ENCODE results near the gene NIN. TPM values are rescaled to one million over a fixed set of nuclear protein-coding genes. Genes with fewer than 3 reads are reported as not detected.
"Not testable (repeated sequence)": the region's sequence is repeated elsewhere in the genome, so short reads cannot be mapped to it uniquely, and the experiment has no call there.

The NIN gene
- total RNA-seq, 2 experiments from 2014 or later, result 94.5 to 95.2 TPM

DNA sequence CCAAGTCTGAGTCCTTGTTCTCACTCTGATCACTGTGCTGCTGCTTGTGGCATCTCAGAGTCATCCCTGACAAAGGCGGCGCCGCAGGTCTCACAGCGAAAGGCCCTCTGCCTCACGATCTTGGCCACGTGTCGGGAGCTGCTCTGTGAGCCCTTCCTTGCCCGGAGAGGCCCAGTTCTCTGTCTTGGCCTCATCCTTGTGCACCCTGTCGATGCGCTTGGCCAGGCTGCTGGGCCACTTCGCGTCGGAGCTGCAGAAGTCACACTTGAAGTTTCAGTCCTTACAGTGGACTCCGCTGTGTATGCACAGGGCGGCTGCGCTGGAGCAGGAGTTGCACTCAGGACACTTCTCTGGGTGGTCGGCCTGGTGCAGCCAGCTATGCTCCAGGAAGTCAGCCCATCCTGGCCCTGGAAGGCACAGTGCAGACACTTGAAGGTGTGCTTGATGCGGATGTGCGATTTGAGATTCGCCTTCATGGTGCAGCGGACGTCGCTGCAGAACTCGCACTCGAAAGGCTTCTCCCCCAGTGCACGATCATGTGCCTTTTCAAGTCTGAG is 126.4 kb downstream of the NIN start:
- H3K4me3 Mint-ChIP-seq, result no peak overlapping the region
- no peak overlapping the region for H3K27ac Mint-ChIP-seq
- H3K4me1 Mint-ChIP-seq, result no peaks in the 10 kb centered on the region
- H3K9me3 Mint-ChIP-seq, result peaks cover 4% of the 10 kb centered on the region
- peaks cover 8% of the 10 kb centered on the region for H3K27me3 Mint-ChIP-seq
- ChIA-PET POLR2A (no interaction called here), CTCF (interaction anchor here (1.1 to 2.5 kb wide), 3 partner anchors 10 to 393 kb away, joined by 3 to 5 read pairs (median 3); partner anchors contain the start of genes DMAC2L and L2HGDH)
- H3K36me3 Mint-ChIP-seq (ENCODE audit: low read depth), result no peaks in the 10 kb centered on the region
- no peak for DNase-seq

- ChIA-PET CTCF (interaction anchor here (1.6 kb wide), 1 partner anchor 14 kb away, joined by 4 read pairs; no protein-coding TSS in a partner anchor), POLR2A (no interaction called here)
- Mint-ChIP-seq H3K9me3 (peaks cover 13% of the 10 kb centered on the region), H3K27ac (no peak overlapping the region), H3K4me3 (no peak overlapping the region), H3K27me3 (peaks cover 21% of the 10 kb centered on the region), H3K36me3 (ENCODE audit: low read depth) (no peaks in the 10 kb centered on the region), H3K4me1 (no peaks in the 10 kb centered on the region)
- no peak for DNase-seq
Observed at GRCh38 chr14:50697659-50698290, 133.2 kb downstream of the NIN start.

GRCh38 chr14:50694260-50694659 is 136.7 kb downstream of the NIN start:
- peaks cover 20% of the 10 kb centered on the region for H3K27me3 Mint-ChIP-seq
- H3K27ac Mint-ChIP-seq; H3K36me3 Mint-ChIP-seq (ENCODE audit: low read depth); CTCF ChIA-PET; DNase-seq; POLR2A ChIA-PET; H3K4me1 Mint-ChIP-seq; H3K4me3 Mint-ChIP-seq: not testable (repeated sequence)
- H3K9me3 Mint-ChIP-seq, result peaks cover 11% of the 10 kb centered on the region

DNA sequence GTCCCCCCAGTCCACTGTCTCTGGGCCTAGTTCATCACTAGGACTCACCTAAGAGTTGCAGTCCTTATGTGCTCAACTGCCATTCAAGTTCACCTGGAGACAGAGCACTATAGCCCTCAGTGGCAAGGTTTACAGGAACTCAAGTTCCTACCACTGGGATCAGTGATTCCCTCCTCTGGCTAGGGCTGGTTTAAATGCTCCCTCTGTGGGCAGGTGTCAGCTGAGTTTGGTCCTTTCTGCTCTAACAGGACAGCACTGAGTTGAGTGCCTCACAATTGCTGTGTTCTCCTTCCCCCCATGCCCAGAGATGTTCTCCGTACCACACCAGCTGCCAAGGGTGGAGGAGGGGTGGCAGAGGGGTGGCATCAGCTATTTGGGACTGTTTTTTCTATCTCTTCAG is 142.1 kb downstream of the NIN start:
- no peaks in the 10 kb centered on the region for H3K36me3 Mint-ChIP-seq (ENCODE audit: low read depth)
- POLR2A ChIA-PET, result interaction anchor here (0.5 kb wide), 1 partner anchor 171 kb away, joined by 7 read pairs; no protein-coding TSS in a partner anchor
- peaks cover 9% of the 10 kb centered on the region for H3K9me3 Mint-ChIP-seq
- no peaks in the 10 kb centered on the region for H3K4me1 Mint-ChIP-seq
- H3K27ac Mint-ChIP-seq, result no peak overlapping the region
- CTCF ChIA-PET, result interaction anchor here (0.9 kb wide), 1 partner anchor 47 kb away, joined by 3 read pairs; no protein-coding TSS in a partner anchor
- no peak overlapping the region for H3K4me3 Mint-ChIP-seq
- DNase-seq, result no peak
- H3K27me3 Mint-ChIP-seq, result peaks cover 9% of the 10 kb centered on the region

DNA sequence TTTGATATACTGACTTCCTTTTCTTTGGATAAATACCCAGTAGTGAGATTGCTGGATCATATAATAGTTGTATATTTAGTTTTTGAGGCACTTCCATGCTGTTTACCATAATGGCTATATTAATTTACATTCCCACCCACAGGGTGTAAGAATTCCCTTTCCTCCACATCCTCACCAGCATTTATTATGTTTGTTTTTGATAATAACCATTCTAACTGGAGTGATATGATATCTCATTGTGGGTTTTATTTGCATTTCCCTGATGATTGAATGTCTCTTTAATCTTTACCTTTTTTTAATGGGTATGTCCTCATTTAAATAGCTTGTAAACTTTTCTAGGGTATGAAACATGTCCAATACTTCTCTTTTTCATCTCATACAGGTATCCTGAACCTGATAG is 151.3 kb downstream of the NIN start:
- no peaks in the 10 kb centered on the region for H3K9me3 Mint-ChIP-seq

DNA sequence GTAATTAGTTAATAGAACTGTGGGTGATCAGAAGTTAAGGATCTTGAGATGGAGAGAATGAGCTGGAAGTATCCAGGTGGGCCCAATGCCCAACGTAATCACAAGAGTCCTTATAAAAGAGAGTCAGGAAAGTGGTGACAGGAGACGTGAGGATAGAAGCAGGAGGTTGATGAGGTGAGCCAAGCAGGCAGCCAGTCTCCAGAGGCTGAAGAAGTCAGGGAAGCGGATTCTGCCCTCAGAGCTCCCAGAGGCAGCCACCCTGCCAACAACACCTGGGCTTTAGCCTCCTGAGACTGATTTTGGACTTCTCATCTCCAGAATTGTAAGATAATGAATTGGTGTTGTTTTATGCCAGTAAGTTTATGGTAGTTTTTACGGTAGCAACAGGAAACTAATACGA is 152.8 kb downstream of the NIN start:
- no peak overlapping the region for H3K27ac Mint-ChIP-seq
- no peak for DNase-seq
- H3K4me1 Mint-ChIP-seq, result peaks cover 10% of the 10 kb centered on the region
- no peaks in the 10 kb centered on the region for H3K36me3 Mint-ChIP-seq (ENCODE audit: low read depth)
- CTCF ChIA-PET, result no interaction called here
- H3K27me3 Mint-ChIP-seq, result peaks cover 8% of the 10 kb centered on the region
- no peaks in the 10 kb centered on the region for H3K9me3 Mint-ChIP-seq
- POLR2A ChIA-PET, result no interaction called here
- no peak overlapping the region for H3K4me3 Mint-ChIP-seq

More for the DNA sequence above, 151.3 kb downstream of the NIN start:
- ChIA-PET POLR2A (no interaction called here), CTCF (no interaction called here)
- H3K27ac Mint-ChIP-seq, result no peak overlapping the region
- no peak overlapping the region for H3K4me3 Mint-ChIP-seq
- H3K27me3 Mint-ChIP-seq, result peaks cover 8% of the 10 kb centered on the region
- H3K36me3 Mint-ChIP-seq (ENCODE audit: low read depth), result no peaks in the 10 kb centered on the region
- no peak for DNase-seq
- peaks cover 10% of the 10 kb centered on the region for H3K4me1 Mint-ChIP-seq

DNA sequence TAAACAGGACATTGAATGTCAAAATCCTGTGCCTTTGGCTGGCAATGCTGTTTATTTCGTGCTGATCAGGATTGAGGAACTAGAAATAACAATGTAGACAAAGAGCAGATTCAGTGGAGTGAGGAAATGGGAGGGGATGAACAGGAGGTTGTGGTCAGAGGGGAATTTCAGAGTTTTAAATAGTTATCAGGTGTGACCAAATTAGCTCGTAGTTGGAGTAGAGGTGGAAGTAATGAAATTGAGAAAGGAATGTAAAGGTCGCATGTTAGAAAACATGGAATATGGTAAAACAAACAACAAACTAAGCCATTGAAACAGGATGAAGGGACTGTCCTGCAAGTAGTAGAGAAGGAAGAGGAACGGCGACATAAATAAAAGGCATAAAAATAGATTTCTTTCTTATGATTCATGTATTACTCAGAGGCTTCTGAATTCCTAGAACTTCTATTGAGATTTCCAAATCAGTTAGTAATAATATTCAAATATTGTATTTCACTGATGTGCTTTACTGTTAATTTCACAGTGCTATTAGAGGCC is 153.4 kb downstream of the NIN start:
- no peaks in the 10 kb centered on the region for H3K9me3 Mint-ChIP-seq
- ChIA-PET POLR2A (no interaction called here), CTCF (no interaction called here)
- DNase-seq, result no peak
- H3K4me1 Mint-ChIP-seq, result peaks cover 10% of the 10 kb centered on the region
- no peak overlapping the region for H3K27ac Mint-ChIP-seq
- no peak overlapping the region for H3K4me3 Mint-ChIP-seq
- peaks cover 8% of the 10 kb centered on the region for H3K27me3 Mint-ChIP-seq
- H3K36me3 Mint-ChIP-seq (ENCODE audit: low read depth), result no peaks in the 10 kb centered on the region

DNA sequence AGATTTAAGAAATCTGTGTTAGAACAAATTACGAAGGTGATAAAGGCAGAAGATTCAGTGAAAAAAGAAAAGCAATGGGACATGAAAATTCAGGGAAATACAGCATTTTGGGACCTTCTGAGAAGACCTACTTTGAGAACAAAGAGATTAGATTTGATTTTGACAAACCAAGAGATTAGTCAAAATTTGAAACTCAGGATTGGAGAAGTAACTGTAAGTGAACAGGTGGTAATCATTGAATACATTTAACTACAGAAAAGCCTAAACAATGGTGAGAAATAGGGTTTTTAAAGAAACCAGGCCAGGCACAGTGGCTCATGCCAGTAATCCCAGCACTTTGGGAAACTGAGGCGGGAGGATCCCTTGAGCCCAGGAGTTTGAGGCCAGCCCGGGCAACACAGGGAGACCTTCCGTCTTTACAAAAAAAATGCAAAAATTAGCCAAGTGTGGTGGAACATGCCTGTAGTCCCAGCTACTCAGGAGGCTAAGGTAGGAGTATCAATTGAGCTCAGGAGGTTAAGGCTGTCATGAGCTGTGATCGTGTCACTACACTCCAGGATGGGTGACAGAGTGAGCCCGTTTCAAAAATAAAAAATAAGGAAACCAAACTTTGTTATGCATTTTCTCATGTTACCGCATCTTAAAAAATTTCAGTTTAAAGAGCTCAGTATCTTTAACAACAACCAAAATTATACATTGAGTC is 154.0 kb downstream of the NIN start:
- Mint-ChIP-seq H3K4me3 (no peak overlapping the region), H3K9me3 (no peaks in the 10 kb centered on the region), H3K4me1 (peaks cover 10% of the 10 kb centered on the region), H3K36me3 (ENCODE audit: low read depth) (no peaks in the 10 kb centered on the region), H3K27me3 (peaks cover 8% of the 10 kb centered on the region), H3K27ac (no peak overlapping the region)
- no peak for DNase-seq
- ChIA-PET CTCF (no interaction called here), POLR2A (no interaction called here)

GRCh38 chr14:50675597-50675996 is 155.4 kb downstream of the NIN start:
- H3K27ac Mint-ChIP-seq, result no peak overlapping the region
- H3K36me3 Mint-ChIP-seq (ENCODE audit: low read depth), result no peaks in the 10 kb centered on the region
- CTCF ChIA-PET, result no interaction called here
- POLR2A ChIA-PET, result no interaction called here
- no peak overlapping the region for H3K4me3 Mint-ChIP-seq
- no peaks in the 10 kb centered on the region for H3K9me3 Mint-ChIP-seq
- DNase-seq, result no peak
- peaks cover 10% of the 10 kb centered on the region for H3K4me1 Mint-ChIP-seq
- H3K27me3 Mint-ChIP-seq, result peaks cover 6% of the 10 kb centered on the region

- H3K4me3 Mint-ChIP-seq, result no peak overlapping the region
- H3K27ac Mint-ChIP-seq, result no peak overlapping the region
- POLR2A ChIA-PET, result no interaction called here
- H3K4me1 Mint-ChIP-seq, result peaks cover 14% of the 10 kb centered on the region
- no peaks in the 10 kb centered on the region for H3K36me3 Mint-ChIP-seq (ENCODE audit: low read depth)
- CTCF ChIA-PET, result interaction anchor here (0.7 kb wide), 1 partner anchor 21 kb away, joined by 4 read pairs; no protein-coding TSS in a partner anchor
- H3K9me3 Mint-ChIP-seq, result no peaks in the 10 kb centered on the region
- DNase-seq, result no peak
- H3K27me3 Mint-ChIP-seq, result peaks cover 2% of the 10 kb centered on the region
Observed at GRCh38 chr14:50670866-50671256, 160.1 kb downstream of the NIN start.

DNA sequence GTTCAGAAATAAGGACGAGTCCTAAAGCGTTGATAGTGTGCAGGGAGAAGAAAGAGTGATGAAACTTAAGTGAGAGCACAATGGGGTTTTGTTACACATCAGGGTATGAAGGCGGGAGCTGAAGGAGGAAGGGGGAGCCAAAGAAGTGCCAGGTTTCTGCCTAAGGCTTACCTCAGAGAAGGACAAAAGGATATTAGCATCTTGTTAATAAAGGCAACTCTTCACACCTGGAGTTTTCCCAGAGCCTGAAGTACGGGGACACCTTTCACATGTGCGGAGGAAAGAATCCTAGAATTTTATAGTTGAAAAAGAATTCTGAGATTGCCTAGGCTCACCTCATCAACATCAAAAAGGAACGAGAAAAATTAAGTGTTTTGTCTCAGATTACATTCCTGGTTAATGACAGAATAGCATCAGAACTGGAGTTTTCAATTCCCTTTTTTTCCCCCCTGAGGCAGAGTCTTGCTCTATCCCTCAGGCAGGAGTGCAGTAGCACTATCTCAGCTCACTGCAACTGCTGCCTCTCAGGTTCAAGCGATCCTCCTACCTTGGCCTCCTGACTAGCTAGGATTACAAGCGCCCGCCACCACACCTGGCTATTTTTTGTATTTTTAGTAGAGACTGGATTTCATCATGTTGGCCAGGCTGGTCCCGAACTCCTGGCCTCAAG is 160.6 kb downstream of the NIN start:
- no peak overlapping the region for H3K27ac Mint-ChIP-seq
- H3K27me3 Mint-ChIP-seq, result peaks cover 2% of the 10 kb centered on the region
- peaks cover 14% of the 10 kb centered on the region for H3K4me1 Mint-ChIP-seq
- no peaks in the 10 kb centered on the region for H3K9me3 Mint-ChIP-seq
- ChIA-PET POLR2A (no interaction called here), CTCF (interaction anchor here (1.0 kb wide), 1 partner anchor 79 kb away, joined by 3 read pairs; no protein-coding TSS in a partner anchor)
- H3K36me3 Mint-ChIP-seq (ENCODE audit: low read depth), result no peaks in the 10 kb centered on the region
- DNase-seq, result no peak
- no peak overlapping the region for H3K4me3 Mint-ChIP-seq
